Thyroid gland (tissue), 4 donors: ENCODE results near the gene SAG. TPM values are rescaled to one million over a fixed set of nuclear protein-coding genes. Genes with fewer than 3 reads are reported as not detected.

Experiments used
- DNase-seq, 2 donors: peaks; one replicate each; pipeline ENCODE4 v3.0.0-alpha.2; 2019
- H3K27ac ChIP-seq, 3 donors: fragments of 200-600 bp; sonication (generic); 1 replicate in 2 of 3; 2 replicates in 1 of 3; pipeline ENCODE4 v1.5.1; 2016 to 2019; ENCODE audit warnings: mild to moderate bottlenecking in 1 of 3, moderate library complexity in 1 of 3
- H3K27me3 ChIP-seq: fragments of 200-600 bp; sonication (generic); one replicate; pipeline ENCODE4 v1.5.1; 2019
- H3K36me3 ChIP-seq, 2 donors: fragments of 200-600 bp; sonication (generic); one replicate each; pipeline ENCODE4 v1.5.1; 2016 to 2019
- H3K4me1 ChIP-seq, 2 donors: fragments of 200-600 bp; sonication (generic); one replicate each; pipeline ENCODE4 v1.5.1; 2017 to 2019
- H3K4me3 ChIP-seq, 3 donors: fragments of 200-600 bp; sonication (generic); replicated peaks in 1 of 3; 1 replicate in 2 of 3; 2 replicates in 1 of 3; pipeline ENCODE4 v1.5.1; 2016; ENCODE audit warnings: mild to moderate bottlenecking in 1 of 3
- H3K9me3 ChIP-seq: fragments of 200-600 bp; sonication (generic); one replicate; pipeline ENCODE4 v1.5.1; 2017
- POLR2A ChIP-seq, 2 donors: fragments of 450-650 bp; IDR thresholded peaks; one replicate each; pipeline ENCODE4 v1.6.1; 2017; ENCODE audit warnings: antibody characterized with exemption in 2 of 2, mild to moderate bottlenecking in 2 of 2, moderate library complexity in 1 of 2
- WGBS, 2 donors: methylation state at CpG; one replicate each; pipeline ENCODE4 v1.1.5; 2017; 5-methylcytosine and 5-hydroxymethylcytosine counted together
- intact Hi-C: fragments of 100-400 bp; cut with DNase I; formaldehyde crosslinking; loops from one replicate; pipeline ENCODE4 v1.15.1; 2023
- total RNA-seq, 4 donors: library from RNA; depleted of rRNA; stranded (reverse); fragments of >200 nt; gene quantifications; one replicate each; pipeline ENCODE4 v1.2.3, GENCODE V29; 2016
- TF ChIP-seq, protein P1 (sequence below), 6 experiments: fragments of 200-600 bp in 3 of 6; fragments of 450-650 bp in 3 of 6; sonication (generic) in 3 of 6; IDR thresholded peaks; one replicate each; pipeline ENCODE4 v1.5.1; 2016 to 2019; ENCODE audit warnings: antibody characterized with exemption in 6 of 6, mild to moderate bottlenecking in 2 of 6, inconsistent platforms in 1 of 6, moderate library complexity in 1 of 6

SAG gene
- total RNA-seq, 4 donors from 2014 or later: 0.21 TPM; not detected in 3

DNA sequence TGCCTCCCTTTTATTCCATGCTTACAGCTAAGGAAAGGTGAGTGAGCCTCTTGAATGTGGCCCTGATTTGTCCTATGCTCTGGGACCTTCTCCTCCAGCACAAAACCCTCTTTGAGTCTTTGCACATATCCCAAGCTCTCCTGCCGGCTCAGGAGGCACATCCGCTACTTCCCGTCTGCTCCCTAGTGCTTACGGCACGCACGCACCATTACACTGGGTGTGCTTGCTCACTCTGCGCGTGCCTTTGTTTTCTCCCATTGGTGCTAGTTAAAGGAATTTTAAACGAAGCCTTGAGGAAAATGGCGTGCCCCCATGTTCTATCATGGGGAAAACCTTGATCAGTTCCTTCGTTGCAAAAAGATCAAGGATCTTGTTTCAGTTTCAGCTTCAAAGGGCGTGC lies 38.8 kb downstream of the SAG start:
- H3K36me3 ChIP-seq: no peaks in the 10 kb centered on the region
- H3K9me3 ChIP-seq: no peaks in the 10 kb centered on the region
- TF ChIP-seq, protein P1, sequence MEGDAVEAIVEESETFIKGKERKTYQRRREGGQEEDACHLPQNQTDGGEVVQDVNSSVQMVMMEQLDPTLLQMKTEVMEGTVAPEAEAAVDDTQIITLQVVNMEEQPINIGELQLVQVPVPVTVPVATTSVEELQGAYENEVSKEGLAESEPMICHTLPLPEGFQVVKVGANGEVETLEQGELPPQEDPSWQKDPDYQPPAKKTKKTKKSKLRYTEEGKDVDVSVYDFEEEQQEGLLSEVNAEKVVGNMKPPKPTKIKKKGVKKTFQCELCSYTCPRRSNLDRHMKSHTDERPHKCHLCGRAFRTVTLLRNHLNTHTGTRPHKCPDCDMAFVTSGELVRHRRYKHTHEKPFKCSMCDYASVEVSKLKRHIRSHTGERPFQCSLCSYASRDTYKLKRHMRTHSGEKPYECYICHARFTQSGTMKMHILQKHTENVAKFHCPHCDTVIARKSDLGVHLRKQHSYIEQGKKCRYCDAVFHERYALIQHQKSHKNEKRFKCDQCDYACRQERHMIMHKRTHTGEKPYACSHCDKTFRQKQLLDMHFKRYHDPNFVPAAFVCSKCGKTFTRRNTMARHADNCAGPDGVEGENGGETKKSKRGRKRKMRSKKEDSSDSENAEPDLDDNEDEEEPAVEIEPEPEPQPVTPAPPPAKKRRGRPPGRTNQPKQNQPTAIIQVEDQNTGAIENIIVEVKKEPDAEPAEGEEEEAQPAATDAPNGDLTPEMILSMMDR (IDR thresholded peaks at IDR 0.05): no peak
- no peak for TF ChIP-seq POLR2A (IDR thresholded peaks at IDR 0.05)
- intact Hi-C loops: no loop called here
- no peak for DNase-seq
- 91 to 94% methylated on average over 12 of the region's 12 CpGs for WGBS, 2 donors
- H3K4me3 ChIP-seq: no peak overlapping the region
- H3K27me3 ChIP-seq: no peaks in the 10 kb centered on the region
- peaks cover 0 to 5% of the 10 kb centered on the region in 2 donors for H3K4me1 ChIP-seq
- no peak overlapping the region for H3K27ac ChIP-seq

DNA sequence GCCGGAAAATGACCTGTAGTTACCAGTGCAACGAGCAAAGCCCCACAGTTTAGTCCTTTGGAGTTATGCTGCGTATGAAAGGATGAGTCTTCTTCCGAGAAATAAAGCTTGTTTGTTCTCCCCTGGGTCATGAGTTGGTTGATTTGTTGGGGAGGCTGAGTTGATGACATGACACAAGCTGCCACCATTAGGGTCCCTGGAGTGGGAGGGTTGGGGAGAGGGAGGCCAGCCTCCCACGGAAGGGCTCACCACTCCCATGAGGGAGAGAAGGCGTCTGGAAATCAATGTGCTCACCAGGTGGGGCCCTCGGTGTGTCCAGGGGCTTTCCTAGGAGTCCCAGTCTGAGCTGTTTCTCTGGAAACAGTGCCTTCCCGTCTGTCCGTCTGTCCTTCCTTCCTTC lies 39.3 kb downstream of the SAG start:
- no peak overlapping the region for H3K4me3 ChIP-seq
- 83 to 87% methylated on average over 9 of the region's 9 CpGs for WGBS, 2 donors
- H3K36me3 ChIP-seq: no peaks in the 10 kb centered on the region
- TF ChIP-seq, protein P1 (IDR thresholded peaks at IDR 0.05): no peak
- TF ChIP-seq POLR2A (IDR thresholded peaks at IDR 0.05): no peak
- H3K9me3 ChIP-seq: no peaks in the 10 kb centered on the region
- intact Hi-C loops: no loop called here
- peaks cover 0 to 7% of the 10 kb centered on the region in 2 donors for H3K4me1 ChIP-seq
- H3K27me3 ChIP-seq: no peaks in the 10 kb centered on the region
- DNase-seq: no peak
- H3K27ac ChIP-seq: no peak overlapping the region

DNA sequence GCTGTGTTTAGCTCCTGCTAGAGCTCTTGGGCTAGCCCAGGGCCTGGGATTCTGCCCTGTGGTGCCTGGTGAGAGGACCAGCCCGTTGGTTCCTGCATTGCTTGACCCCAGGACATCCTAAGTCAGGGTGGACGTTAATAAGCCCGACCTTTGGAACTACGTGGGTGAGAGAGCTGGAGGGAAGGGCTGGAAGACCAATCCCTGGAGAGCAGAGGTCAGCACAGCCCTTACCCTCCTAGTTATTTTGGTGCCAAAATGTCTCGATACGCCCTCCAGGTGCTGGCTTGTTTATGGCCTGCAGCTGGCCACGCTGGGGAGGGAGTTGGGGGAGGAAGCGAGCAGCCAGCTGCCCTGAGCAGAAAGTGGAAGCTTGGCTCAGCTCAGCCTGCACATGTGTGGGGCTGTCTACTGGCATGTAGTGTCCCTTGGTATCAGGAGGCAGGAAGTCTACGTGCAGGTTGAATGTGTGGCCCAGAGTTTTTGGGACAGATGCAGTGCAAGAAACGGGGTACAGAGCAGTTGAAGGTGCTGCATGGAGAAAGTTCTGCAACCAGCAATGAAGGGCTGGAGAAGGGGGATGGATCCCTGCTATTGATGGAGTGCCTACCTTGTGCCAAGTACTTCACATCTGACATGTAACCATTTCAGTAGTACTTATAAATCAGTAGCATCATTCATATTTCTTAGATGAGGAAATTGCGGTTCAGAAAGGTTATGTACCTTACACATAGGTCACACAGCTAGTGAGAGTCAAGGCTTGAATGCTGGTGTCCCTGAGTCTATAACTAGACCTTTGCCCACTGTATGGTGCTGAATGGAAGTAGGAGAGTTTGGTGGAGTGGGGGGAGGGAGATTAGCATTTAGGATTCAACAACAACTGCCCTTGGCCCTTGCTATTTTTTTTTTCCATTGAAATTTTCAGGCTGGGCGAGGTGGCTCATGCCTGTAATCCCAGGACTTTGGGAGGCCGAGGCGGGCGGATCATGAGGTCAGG lies 41.7 kb downstream of the SAG start:
- Histone ChIP-seq H3K27me3 (no peaks in the 10 kb centered on the region), H3K9me3 (no peaks in the 10 kb centered on the region), H3K27ac (no peak overlapping the region), H3K4me1 (peaks cover 6 to 17% of the 10 kb centered on the region in 2 donors), H3K36me3 (no peaks in the 10 kb centered on the region), H3K4me3 (no peak overlapping the region)
- WGBS, 2 donors: 68 to 72% methylated on average over 15 of the region's 15 CpGs
- TF ChIP-seq, protein P1 (IDR thresholded peaks at IDR 0.05): no peak
- TF ChIP-seq POLR2A (IDR thresholded peaks at IDR 0.05): no peak
- intact Hi-C loops: no loop called here
- peak in 1 of 2 donors; percentile 31 for DNase-seq

DNA sequence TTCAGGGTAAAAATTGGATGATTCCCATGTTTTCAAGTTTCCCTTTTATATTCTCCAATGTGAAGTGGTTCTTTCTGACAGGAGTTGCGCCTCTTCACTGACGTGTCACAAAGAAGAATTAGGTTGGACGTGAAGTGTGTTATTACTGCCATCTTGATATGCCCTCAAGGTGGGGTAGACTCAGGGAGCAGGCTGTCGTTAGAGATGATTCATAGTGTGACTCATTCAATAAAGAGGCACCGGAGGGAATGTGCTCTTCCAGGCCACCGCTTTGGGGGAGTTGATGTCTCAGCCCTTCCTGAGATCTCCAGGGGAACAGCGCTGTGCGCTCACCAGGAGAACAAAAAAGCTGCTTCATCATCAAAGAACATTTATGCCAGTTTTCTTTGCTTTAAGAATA lies 43.1 kb downstream of the SAG start:
- no peak overlapping the region for H3K27ac ChIP-seq

More for the DNA sequence above, 43.1 kb downstream of the SAG start:
- peak; percentile 54 to 61 for DNase-seq
- Histone ChIP-seq H3K9me3 (no peaks in the 10 kb centered on the region), H3K4me1 (peaks cover 10 to 21% of the 10 kb centered on the region in 2 donors), H3K27me3 (no peaks in the 10 kb centered on the region), H3K4me3 (no peak overlapping the region), H3K36me3 (no peaks in the 10 kb centered on the region)
- WGBS, 2 donors: 28 to 45% methylated on average over 8 of the region's 8 CpGs
- TF ChIP-seq, protein P1 (IDR thresholded peaks at IDR 0.05): no peak
- no peak for TF ChIP-seq POLR2A (IDR thresholded peaks at IDR 0.05)
- intact Hi-C loops: loop anchor here (5.0 to 10.0 kb wide), 2 partner anchors 92 to 96 kb away; partner anchors contain the start of gene ATG16L1
